GM23248 (cell line): ENCODE results near the gene GTF3A.

Experiments used
- EZH2 ChIP-seq: fragments of 200-600 bp; sonication (generic); IDR thresholded peaks from 2 replicates; pipeline ENCODE4 v1.6.1; 2018; ENCODE audit warnings: antibody characterized with exemption, mild to moderate bottlenecking; ENCODE audit not compliant: insufficient read depth, poor library complexity, severe bottlenecking
- EZH2phosphoT487 ChIP-seq: fragments of 200-600 bp; sonication (generic); IDR thresholded peaks from 2 replicates; pipeline ENCODE4 v1.6.1; 2018; ENCODE audit warnings: antibody characterized with exemption, moderate library complexity, mild to moderate bottlenecking, low read depth; ENCODE audit not compliant: insufficient read depth

- TF ChIP-seq EZH2, result no peak
- TF ChIP-seq EZH2phosphoT487, result no peak
Observed at GRCh38 chr13:27432180-27432579, 7.8 kb downstream of the GTF3A start.
